GM19023 (cell line): ENCODE measurements around the gene MSL1.

Experiments
- ATAC-seq: cut with Tn5 transposase; IDR thresholded peaks from one replicate; pipeline ENCODE4 v1.9.1; 2021; ENCODE audit warnings: mild to moderate bottlenecking, moderate library complexity; ENCODE audit not compliant: unreplicated experiment

Gene MSL1

GRCh38 chr17:40103688-40104087 lies 18.1 kb upstream of the MSL1 start:
- ATAC-seq, result no peak

- ATAC-seq, result no peak
These were observed 16.9 kb upstream of the MSL1 start for GRCh38 chr17:40104594-40105486.

GRCh38 chr17:40105861-40106759 lies 15.7 kb upstream of the MSL1 start:
- ATAC-seq, result no peak

DNA sequence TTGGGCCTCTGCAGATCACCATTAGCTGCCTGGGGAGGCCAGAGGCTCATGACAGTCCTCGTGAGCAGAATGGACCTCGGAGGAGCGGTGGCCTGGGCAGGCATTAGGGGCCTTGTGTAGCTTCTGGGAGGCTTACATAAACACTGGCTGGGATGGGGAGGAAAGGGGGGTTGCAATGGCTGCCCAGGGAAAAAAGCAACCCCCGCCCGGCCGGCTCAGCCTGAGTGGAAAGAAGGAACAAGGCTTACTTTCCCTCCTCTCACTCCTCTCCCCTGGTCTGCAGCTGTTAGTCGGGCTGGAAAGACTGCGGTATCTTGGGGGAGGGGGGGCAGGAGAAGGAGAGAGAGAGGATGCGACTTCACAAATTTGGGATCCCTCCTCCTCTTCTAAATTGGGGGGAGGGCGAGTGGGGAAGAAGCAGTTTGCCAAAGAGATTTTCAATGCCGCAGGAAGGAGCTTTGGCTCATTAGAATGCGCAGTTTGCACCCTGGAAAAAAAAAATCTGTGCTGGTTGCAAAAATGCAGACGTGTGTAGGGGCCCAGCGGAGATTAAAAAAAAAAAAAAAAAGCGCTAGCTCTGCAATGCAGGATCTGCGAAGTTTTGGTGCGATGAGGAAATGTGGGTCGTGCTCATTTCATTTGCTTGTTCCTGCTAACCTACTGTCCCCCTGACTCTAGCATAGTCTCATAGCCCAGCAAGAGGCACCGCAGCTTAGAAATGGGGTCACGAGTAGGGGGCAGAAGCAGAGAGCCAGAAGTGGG lies 14.8 kb upstream of the MSL1 start:
- no peak for ATAC-seq

- ATAC-seq, result no peak
These were observed 14.1 kb upstream of the MSL1 start for GRCh38 chr17:40107522-40108174.

GRCh38 chr17:40108970-40109824 lies 12.6 kb upstream of the MSL1 start:
- no peak for ATAC-seq

- ATAC-seq, result no peak
These were observed 11.5 kb upstream of the MSL1 start for GRCh38 chr17:40110026-40110845.

DNA sequence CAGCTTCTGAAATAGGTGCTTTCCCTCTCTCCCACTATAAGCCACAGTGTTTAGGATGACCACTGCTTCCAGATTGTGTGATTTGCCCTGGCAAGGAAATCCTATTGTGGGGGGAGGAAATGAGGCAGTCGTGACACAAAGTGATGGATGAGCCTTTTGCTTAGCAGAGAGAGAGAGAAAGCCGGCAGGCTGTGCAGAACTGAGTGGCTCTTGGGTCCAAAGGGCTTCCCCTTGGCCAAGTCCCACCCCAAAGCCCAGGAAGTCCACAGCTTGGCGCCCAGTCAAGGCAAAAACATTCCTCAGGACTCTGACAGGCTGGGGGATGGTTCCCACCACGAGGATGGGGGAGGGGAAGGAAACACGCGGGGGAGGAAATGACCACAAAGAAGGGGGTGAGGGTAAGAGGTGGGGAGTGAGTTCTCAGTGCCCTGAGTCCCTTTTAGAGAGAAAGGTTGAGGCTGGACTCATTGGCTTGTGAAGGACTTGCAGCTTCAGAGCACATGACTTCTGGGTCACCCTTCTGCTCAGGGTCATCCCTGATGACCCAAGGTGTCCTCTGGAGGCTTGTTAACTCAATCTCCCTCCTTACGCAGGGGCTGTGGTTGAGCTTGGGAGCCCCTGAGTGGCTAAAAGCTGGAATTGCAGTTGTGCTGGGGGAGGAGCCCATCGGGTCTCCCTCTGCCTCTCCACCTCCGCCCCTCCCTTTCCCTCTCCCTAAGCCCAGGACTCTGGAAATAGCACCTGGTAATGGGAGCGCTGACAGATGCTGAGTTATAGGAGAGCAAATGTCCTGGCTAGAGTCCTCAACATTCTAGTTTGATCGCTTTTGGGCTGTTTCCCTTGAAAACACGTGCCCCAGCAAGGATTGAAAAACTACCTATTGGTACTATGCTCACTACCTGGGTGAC lies 10.3 kb upstream of the MSL1 start:
- no peak for ATAC-seq

GRCh38 chr17:40112191-40112711 lies 9.5 kb upstream of the MSL1 start:
- no peak for ATAC-seq

GRCh38 chr17:40112718-40113109 lies 9.1 kb upstream of the MSL1 start:
- no peak for ATAC-seq

DNA sequence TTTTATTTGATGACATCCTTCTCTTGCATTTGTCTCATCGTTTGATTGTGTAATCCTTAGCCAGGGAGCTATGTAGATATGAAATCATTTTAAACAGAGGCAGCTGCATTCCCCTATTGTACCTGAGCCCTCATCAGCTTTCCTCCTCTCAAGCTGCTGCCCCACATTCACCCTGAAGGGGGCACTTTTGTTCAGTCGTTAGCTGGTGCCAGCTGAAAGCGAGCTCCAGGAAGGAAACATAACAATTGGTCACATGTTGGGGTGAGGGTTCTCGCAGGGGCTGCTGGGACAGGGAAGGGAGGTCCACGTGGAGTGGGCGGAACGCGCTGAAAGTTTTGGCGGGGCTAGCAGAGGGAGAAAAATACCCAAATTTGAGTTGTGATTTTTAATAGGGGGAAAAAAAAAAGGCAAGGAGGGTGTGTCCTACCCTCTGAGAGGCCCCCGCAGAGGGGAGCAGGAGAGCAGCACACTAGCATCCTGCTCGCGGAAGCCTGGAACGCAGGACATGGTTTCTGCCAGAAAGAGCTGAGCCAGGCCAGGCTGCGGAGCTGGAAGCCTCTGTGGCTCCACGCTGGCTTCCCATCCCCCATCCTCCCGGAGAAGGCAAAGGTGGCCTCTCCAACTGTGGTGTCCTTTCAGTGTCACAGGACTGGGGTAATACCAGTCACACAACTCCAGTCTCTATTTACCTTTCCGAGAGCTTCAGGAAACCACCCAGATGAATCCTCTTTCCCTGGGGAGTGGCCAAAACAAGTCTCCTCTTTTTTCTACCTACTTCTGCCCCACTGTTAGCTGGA lies 8.5 kb upstream of the MSL1 start:
- peak; percentile 65 for ATAC-seq

- no peak for ATAC-seq
These were observed 7.9 kb upstream of the MSL1 start for GRCh38 chr17:40113907-40114245.

DNA sequence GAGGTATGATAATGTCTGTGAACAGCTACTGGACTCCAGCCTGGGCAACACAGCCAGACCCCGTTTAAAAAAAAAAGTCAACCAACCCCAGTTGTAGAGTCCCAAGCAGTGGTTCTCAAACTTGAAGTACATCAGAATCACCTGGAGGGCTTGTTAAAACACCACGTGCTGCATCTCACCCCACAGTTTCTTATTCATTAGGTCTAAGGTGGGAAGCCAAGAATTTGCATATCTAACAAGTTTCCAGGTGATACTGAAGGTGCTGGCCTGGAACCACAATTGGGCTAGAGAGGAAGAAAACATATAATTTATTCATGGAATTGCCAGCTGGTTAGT lies 6.7 kb upstream of the MSL1 start:
- ATAC-seq, result no peak

DNA sequence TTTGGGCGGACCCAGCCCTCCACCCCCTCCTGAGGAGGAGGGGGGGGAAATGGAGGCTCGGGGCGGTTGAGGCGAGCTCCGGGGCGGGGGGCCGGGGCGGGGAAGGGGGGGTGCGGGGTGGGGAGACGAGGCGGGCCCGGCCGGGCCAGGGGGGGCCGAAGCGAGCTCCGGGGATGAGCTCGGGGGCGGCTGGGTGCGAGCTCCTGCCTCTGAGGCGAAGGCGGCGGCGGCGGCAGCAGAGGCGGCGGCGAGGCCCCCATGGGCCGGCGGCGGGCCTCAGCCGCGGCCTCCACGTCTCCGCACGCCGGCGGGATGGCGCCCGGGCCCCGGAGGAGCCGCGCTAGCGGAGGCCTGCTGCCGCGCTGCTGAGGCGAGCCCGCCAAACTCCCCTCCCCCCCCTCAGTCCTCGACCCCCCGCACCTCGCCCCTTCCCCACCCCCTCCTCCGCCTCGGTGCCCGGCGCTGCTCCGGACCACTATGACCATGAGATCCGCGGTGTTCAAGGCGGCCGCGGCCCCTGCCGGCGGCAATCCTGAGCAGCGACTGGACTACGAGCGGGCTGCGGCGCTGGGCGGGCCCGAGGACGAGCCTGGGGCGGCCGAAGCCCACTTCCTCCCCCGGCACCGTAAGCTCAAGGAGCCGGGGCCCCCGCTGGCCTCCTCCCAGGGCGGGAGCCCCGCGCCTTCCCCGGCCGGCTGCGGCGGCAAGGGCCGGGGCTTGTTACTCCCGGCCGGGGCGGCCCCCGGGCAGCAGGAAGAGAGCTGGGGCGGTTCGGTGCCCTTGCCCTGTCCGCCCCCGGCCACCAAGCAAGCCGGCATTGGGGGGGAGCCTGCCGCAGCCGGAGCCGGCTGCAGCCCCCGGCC lies 596 bp downstream of the MSL1 start:
- ATAC-seq, result peak; percentile 40

GRCh38 chr17:40122999-40123810 lies 1.4 kb downstream of the MSL1 start:
- no peak for ATAC-seq
